GM12878 (cell line): Measurements from ENCODE around the gene ABCB7. TPM values are rescaled to one million over a fixed set of nuclear protein-coding genes. Genes with fewer than 3 reads are reported as not detected.

Experiments
- ETV6 ChIP-seq, 2 experiments: fragments of 450-650 bp in 1 of 2; IDR thresholded peaks in 1 of 2; conservative IDR thresholded peaks in 1 of 2; 2 replicates each; pipeline ENCODE4 v1.6.1; 2014; ENCODE audit warnings: antibody characterized with exemption in 1 of 2, borderline replicate concordance in 1 of 2, low read depth in 1 of 2, mild to moderate bottlenecking in 1 of 2, moderate library complexity in 1 of 2
- HDGF ChIP-seq: fragments of 450-650 bp; IDR thresholded peaks from 2 replicates; pipeline ENCODE4 v1.6.1; 2016; ENCODE audit warnings: antibody characterized with exemption
- MYC ChIP-seq: IDR thresholded peaks from 2 replicates; pipeline ENCODE4 v1.6.1; 2011; ENCODE audit warnings: mild to moderate bottlenecking, low read length, moderate library complexity, inconsistent platforms; ENCODE audit not compliant: insufficient read depth, insufficient replicate concordance, insufficient read length, severe bottlenecking
- SPI1 ChIP-seq: IDR thresholded peaks from 2 replicates; pipeline ENCODE4 v1.6.1; 2011; ENCODE audit warnings: low read depth, mild to moderate bottlenecking, low read length, moderate library complexity, borderline replicate concordance; ENCODE audit not compliant: insufficient read depth
- STAT3 ChIP-seq: IDR thresholded peaks from 2 replicates; pipeline ENCODE4 v1.6.1; 2011; ENCODE audit warnings: low read depth, low read length, improper control_type of control experiment
- TCF7 ChIP-seq: IDR thresholded peaks from 2 replicates; pipeline ENCODE4 v1.6.1; 2014; ENCODE audit warnings: antibody characterized with exemption, borderline replicate concordance
- polyA plus RNA-seq, 11 experiments: library from polyadenylated mRNA; depleted of rRNA in 4 of 11; unstranded in 6 of 11; stranded (reverse) in 5 of 11; fragments of >200 nt; fragmentation: Nextera tagmentation in 4 of 11; fragmentation: Illumina TruSeq in 1 of 11; extraction: Ambion mirVana in 4 of 11; extraction: Trizol in 1 of 11; gene quantifications; 1 replicate in 1 of 11; 2 replicates in 10 of 11; pipeline versions ENCODE4 v1.2.1 to v1.2.3, GENCODE V29; 2011 to 2016; ENCODE audit warnings: inconsistent platforms in 2 of 11, missing spikeins in 2 of 11, low read depth in 1 of 11
- total RNA-seq, 4 experiments: library from RNA; depleted of rRNA in 3 of 4; stranded (reverse); fragments of >200 nt in 3 of 4; fragmentation: Illumina TruSeq in 1 of 4; extraction: Trizol in 1 of 4; gene quantifications; 2 replicates each; pipeline versions ENCODE4 v1.2.1 to v1.2.3, GENCODE V29; 2013 to 2021
- TF ChIP-seq, protein P1 (sequence below): IDR thresholded peaks from 2 replicates; pipeline ENCODE4 v1.6.1; 2012; ENCODE audit warnings: low read depth, low read length, improper control_type of control experiment
- TF ChIP-seq, protein P2 (sequence below): IDR thresholded peaks from 2 replicates; pipeline ENCODE4 v1.6.1; 2011; ENCODE audit warnings: low read depth, mild to moderate bottlenecking, low read length, moderate library complexity, borderline replicate concordance; ENCODE audit errors: extremely low read depth
- TF ChIP-seq, protein P3 (sequence below): fragments of 450-650 bp; IDR thresholded peaks from 2 replicates; pipeline ENCODE4 v1.6.1; 2018; ENCODE audit warnings: borderline replicate concordance, mild to moderate bottlenecking; ENCODE audit not compliant: partially characterized antibody
- TF ChIP-seq, protein P4 (sequence below): IDR thresholded peaks from 2 replicates; pipeline ENCODE4 v1.6.1; 2011; ENCODE audit warnings: low read depth, low read length, improper control_type of control experiment, borderline replicate concordance

The ABCB7 gene
- total and polyA plus RNA-seq, 10 of the 15 experiments (the other 5 are each of a cell fraction or from before 2014, with no cell fraction given) = 16.8 to 62.7 (median 30.6) TPM

DNA sequence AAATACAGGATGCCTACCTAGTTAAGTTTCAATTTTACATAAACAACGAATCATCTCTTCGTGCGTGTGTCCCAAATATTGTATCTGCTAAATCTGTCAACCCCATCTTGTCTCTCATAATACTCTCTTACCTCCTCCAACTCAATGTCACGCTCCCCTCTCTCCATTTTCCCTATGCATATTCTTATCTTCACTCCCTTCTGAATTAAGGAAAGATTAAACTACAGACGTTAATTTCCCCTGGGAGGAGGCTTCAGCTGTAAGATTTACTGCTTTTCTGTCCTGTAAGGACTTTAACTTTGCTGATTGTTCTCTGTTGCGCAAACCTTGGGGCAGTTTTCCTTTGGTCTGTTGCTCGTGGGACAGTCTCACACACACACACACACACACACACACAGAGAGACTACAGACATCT lies 455 bp upstream of the ABCB7 start (continued):
- TF ChIP-seq ETV6 (conservative IDR thresholded peaks at IDR 0.05 in 1 of 2, IDR thresholded peaks at IDR 0.05 in 1 of 2; ENCODE audit: borderline replicate concordance in 1 of 2, low read depth in 1 of 2) (no peak), MYC (no peak), HDGF (no peak), SPI1 (no peak), TCF7 (no peak), STAT3 (no peak)
- TF ChIP-seq, protein P1, sequence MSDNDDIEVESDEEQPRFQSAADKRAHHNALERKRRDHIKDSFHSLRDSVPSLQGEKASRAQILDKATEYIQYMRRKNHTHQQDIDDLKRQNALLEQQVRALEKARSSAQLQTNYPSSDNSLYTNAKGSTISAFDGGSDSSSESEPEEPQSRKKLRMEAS = no peak
- TF ChIP-seq, protein P2, sequence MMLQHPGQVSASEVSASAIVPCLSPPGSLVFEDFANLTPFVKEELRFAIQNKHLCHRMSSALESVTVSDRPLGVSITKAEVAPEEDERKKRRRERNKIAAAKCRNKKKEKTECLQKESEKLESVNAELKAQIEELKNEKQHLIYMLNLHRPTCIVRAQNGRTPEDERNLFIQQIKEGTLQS = no peak
- TF ChIP-seq, protein P3, sequence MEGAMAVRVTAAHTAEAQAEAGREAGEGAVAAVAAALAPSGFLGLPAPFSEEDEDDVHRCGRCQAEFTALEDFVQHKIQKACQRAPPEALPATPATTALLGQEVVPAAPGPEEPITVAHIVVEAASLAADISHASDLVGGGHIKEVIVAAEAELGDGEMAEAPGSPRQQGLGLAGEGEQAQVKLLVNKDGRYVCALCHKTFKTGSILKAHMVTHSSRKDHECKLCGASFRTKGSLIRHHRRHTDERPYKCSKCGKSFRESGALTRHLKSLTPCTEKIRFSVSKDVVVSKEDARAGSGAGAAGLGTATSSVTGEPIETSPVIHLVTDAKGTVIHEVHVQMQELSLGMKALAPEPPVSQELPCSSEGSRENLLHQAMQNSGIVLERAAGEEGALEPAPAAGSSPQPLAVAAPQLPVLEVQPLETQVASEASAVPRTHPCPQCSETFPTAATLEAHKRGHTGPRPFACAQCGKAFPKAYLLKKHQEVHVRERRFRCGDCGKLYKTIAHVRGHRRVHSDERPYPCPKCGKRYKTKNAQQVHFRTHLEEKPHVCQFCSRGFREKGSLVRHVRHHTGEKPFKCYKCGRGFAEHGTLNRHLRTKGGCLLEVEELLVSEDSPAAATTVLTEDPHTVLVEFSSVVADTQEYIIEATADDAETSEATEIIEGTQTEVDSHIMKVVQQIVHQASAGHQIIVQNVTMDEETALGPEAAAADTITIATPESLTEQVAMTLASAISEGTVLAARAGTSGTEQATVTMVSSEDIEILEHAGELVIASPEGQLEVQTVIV = no peak
- TF ChIP-seq, protein P4, sequence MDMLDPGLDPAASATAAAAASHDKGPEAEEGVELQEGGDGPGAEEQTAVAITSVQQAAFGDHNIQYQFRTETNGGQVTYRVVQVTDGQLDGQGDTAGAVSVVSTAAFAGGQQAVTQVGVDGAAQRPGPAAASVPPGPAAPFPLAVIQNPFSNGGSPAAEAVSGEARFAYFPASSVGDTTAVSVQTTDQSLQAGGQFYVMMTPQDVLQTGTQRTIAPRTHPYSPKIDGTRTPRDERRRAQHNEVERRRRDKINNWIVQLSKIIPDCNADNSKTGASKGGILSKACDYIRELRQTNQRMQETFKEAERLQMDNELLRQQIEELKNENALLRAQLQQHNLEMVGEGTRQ = no peak
